ENCODE results near the gene PITX1. TPM values are rescaled to one million over a fixed set of nuclear protein-coding genes. Genes with fewer than 3 reads are reported as not detected.

Gene PITX1
- total and polyA plus RNA-seq, 2 donors (not counting 1 experiment from before 2014, with no cell fraction given) = 0.13 TPM; not detected in 1

DNA sequence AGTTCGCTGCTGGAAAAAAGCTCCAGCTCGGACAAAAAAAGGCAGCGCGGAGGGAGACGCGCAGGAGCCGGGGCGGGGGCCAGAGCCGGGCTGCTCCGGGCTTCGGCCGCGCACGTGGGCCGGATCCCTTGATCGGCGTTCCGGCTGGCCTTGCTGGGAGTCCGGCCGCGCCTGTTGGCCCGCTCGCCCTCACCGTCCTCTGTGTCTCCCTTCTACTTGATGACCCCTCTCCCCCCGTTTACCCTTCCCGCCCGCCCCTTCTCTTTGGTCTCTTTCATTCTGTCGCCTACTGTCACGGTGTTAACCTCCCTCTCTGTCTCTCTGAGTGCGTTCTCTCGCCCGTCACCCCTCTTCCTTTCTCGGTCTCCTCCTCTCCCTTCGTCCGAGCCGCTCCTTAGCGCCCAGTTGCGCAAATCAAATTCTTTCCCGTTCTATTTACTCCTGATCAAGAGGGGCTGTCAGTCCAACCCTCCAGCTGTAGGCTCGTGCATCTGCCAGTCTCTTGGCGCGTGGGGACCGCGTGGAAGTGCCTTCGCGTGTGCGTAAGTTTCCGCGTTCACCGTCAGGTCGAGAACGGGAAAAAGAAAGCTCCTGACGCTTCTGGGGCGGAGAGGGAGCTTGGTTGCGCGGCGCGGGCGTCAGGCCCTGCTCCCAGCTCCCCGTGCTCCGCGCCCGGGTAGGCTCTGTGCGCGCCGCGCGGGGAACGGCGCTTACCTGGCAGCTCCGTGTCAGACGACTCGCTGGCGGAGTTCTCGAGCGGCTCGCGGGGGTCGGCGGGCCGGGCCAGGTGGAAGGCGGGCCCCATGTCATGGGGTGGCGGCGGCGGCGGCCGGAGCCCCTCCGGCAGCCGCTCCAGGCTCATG, 798 bp downstream of the PITX1 start:
- Histone ChIP-seq H3K9ac (ENCODE audit: low read length) (peak overlapping the region; percentile 66), H3K4me2 (replicated peaks; ENCODE audit: low read depth, low read length, poor library complexity, severe bottlenecking) (peak overlapping the region; percentile 96), H3K79me2 (ENCODE audit: control insufficient read depth, insufficient read depth, low read length) (no peaks in the 10 kb centered on the region), H3K4me1 (ENCODE audit: control insufficient read depth in 2 of 2, insufficient read depth in 2 of 2, low read length in 2 of 2) (peaks cover 47 to 78% of the 10 kb centered on the region in 2 donors), H3K36me3 (replicated peaks in 1 of 2; ENCODE audit: control extremely low read depth in 1 of 2, control insufficient read depth in 1 of 2, extremely low read depth in 1 of 2, insufficient read depth in 2 of 2, low read length in 1 of 2) (no peaks in the 10 kb centered on the region), H2AFZ (ENCODE audit: insufficient read depth, low read depth, low read length, poor library complexity, severe bottlenecking) (peak overlapping the region; percentile 68), H3K4me3 (ENCODE audit: control extremely low read depth in 1 of 5, extremely low read depth in 1 of 5, insufficient read depth in 1 of 5, low read depth in 2 of 5, low read length in 4 of 5) (peak overlapping the region; percentile 18 to 68 (median 52)), H3K9me3 (ENCODE audit: control extremely low read depth in 1 of 3, control insufficient read depth in 2 of 3, insufficient read depth in 1 of 3, low read length in 2 of 3) (peaks cover 3 to 68% (median 10%) of the 10 kb centered on the region in 3 donors), H3K27ac (ENCODE audit: low read length in 2 of 2) (no peak overlapping the region), H3K27me3 (replicated peaks in 1 of 4; ENCODE audit: control extremely low read depth in 1 of 4, control insufficient read depth in 3 of 4, insufficient read depth in 4 of 4, low read length in 3 of 4) (peaks cover 0 to 89% (median 72%) of the 10 kb centered on the region in 4 experiments), H4K20me1 (ENCODE audit: control insufficient read depth, insufficient read depth, low read length, poor library complexity, severe bottlenecking) (peaks cover 21% of the 10 kb centered on the region)
- ChIA-PET CTCF (interaction anchor here (0.6 kb wide), 1 partner anchor 20 kb away, joined by 3 read pairs; no protein-coding TSS in a partner anchor), POLR2A (no interaction called here)
- ATAC-seq (ENCODE audit: low read depth) (peak; percentile 20), DNase-seq (peak; percentile 76)
- peaks cover 75% of the 10 kb centered on the region for H3K27me3 Mint-ChIP-seq
- 2% methylated on average over 86 of the region's 89 CpGs for WGBS (ENCODE audit: insufficient coverage)
- no peak overlapping the region for H3K27ac Mint-ChIP-seq
- peak overlapping the region; percentile 85 for H3K4me3 Mint-ChIP-seq
- peaks cover 3% of the 10 kb centered on the region for H3K9me3 Mint-ChIP-seq (ENCODE audit: insufficient read depth)
- peaks cover 47% of the 10 kb centered on the region for H3K4me1 Mint-ChIP-seq
- TF ChIP-seq, protein P1, sequence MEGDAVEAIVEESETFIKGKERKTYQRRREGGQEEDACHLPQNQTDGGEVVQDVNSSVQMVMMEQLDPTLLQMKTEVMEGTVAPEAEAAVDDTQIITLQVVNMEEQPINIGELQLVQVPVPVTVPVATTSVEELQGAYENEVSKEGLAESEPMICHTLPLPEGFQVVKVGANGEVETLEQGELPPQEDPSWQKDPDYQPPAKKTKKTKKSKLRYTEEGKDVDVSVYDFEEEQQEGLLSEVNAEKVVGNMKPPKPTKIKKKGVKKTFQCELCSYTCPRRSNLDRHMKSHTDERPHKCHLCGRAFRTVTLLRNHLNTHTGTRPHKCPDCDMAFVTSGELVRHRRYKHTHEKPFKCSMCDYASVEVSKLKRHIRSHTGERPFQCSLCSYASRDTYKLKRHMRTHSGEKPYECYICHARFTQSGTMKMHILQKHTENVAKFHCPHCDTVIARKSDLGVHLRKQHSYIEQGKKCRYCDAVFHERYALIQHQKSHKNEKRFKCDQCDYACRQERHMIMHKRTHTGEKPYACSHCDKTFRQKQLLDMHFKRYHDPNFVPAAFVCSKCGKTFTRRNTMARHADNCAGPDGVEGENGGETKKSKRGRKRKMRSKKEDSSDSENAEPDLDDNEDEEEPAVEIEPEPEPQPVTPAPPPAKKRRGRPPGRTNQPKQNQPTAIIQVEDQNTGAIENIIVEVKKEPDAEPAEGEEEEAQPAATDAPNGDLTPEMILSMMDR (IDR thresholded peaks at IDR 0.05) = no peak
- peak; percentile 81 for TF ChIP-seq EZH2 (IDR thresholded peaks at IDR 0.05; ENCODE audit: borderline replicate concordance, insufficient read depth, low read depth, low read length, poor library complexity, severe bottlenecking)
- intact Hi-C loops (cut with micrococcal nuclease) = no loop called here

DNA sequence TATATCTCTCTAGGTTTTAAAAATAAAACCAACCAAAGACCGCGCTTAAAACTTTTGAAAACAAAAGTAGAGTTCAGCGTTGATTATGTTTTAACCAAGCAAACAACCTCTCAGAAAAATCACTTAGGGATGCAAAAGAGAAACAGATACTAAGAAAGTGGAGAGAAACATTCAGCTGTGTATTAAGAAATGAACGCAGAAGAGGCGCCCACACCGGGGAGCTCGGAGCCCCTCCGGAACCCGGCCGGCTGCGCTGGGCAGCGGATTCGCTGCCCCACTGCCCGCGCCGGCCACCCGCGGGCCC, 1.4 kb downstream of the PITX1 start:
- Histone ChIP-seq H3K27ac (ENCODE audit: low read length in 2 of 2) (no peak overlapping the region), H3K79me2 (ENCODE audit: control insufficient read depth, insufficient read depth, low read length) (no peaks in the 10 kb centered on the region), H4K20me1 (ENCODE audit: control insufficient read depth, insufficient read depth, low read length, poor library complexity, severe bottlenecking) (peaks cover 18% of the 10 kb centered on the region), H3K4me1 (ENCODE audit: control insufficient read depth in 2 of 2, insufficient read depth in 2 of 2, low read length in 2 of 2) (peaks cover 50 to 78% of the 10 kb centered on the region in 2 donors), H3K4me3 (ENCODE audit: control extremely low read depth in 1 of 5, extremely low read depth in 1 of 5, insufficient read depth in 1 of 5, low read depth in 2 of 5, low read length in 4 of 5) (peak overlapping the region in 3 of 5 experiments; percentile 52 to 68 (median 54)), H3K27me3 (replicated peaks in 1 of 4; ENCODE audit: control extremely low read depth in 1 of 4, control insufficient read depth in 3 of 4, insufficient read depth in 4 of 4, low read length in 3 of 4) (peaks cover 0 to 89% (median 72%) of the 10 kb centered on the region in 4 experiments), H3K9ac (ENCODE audit: low read length) (peak overlapping the region; percentile 66), H3K36me3 (replicated peaks in 1 of 2; ENCODE audit: control extremely low read depth in 1 of 2, control insufficient read depth in 1 of 2, extremely low read depth in 1 of 2, insufficient read depth in 2 of 2, low read length in 1 of 2) (no peaks in the 10 kb centered on the region), H3K9me3 (ENCODE audit: control extremely low read depth in 1 of 3, control insufficient read depth in 2 of 3, insufficient read depth in 1 of 3, low read length in 2 of 3) (peaks cover 3 to 68% (median 10%) of the 10 kb centered on the region in 3 donors), H3K4me2 (replicated peaks; ENCODE audit: low read depth, low read length, poor library complexity, severe bottlenecking) (peak overlapping the region; percentile 96), H2AFZ (ENCODE audit: insufficient read depth, low read depth, low read length, poor library complexity, severe bottlenecking) (peak overlapping the region; percentile 68)
- peak overlapping the region; percentile 78 for H3K4me3 Mint-ChIP-seq
- peaks cover 3% of the 10 kb centered on the region for H3K9me3 Mint-ChIP-seq (ENCODE audit: insufficient read depth)
- ChIA-PET POLR2A (no interaction called here), CTCF (no interaction called here)
- ATAC-seq (ENCODE audit: low read depth) (no peak), DNase-seq (peak; percentile 61)
- WGBS (ENCODE audit: insufficient coverage) = 3% methylated on average over 15 of the region's 18 CpGs
- H3K4me1 Mint-ChIP-seq = peaks cover 47% of the 10 kb centered on the region
- TF ChIP-seq, protein P1 (IDR thresholded peaks at IDR 0.05) = no peak
- TF ChIP-seq EZH2 (IDR thresholded peaks at IDR 0.05; ENCODE audit: borderline replicate concordance, insufficient read depth, low read depth, low read length, poor library complexity, severe bottlenecking) = no peak
- intact Hi-C loops (cut with micrococcal nuclease) = no loop called here
- H3K27ac Mint-ChIP-seq = no peak overlapping the region
- H3K27me3 Mint-ChIP-seq = peaks cover 71% of the 10 kb centered on the region
